DMS53 treated with DMSO at 0.1 percent for 48 hours (cell line): Measurements from ENCODE around the gene MYD88.
"Not testable (repeated sequence)": the region's sequence is repeated elsewhere in the genome, so short reads cannot be mapped to it uniquely, and the experiment has no call there.

Source experiments
- DNase-seq: peaks from one replicate; lab custom pipeline; 2025; ENCODE audit not compliant: unreplicated experiment; lab: John Stamatoyannopoulos, UW

MYD88 gene

GRCh38 chr3:38141173-38141951 is 2.9 kb downstream of the MYD88 start:
- DNase-seq, result no peak

DNA sequence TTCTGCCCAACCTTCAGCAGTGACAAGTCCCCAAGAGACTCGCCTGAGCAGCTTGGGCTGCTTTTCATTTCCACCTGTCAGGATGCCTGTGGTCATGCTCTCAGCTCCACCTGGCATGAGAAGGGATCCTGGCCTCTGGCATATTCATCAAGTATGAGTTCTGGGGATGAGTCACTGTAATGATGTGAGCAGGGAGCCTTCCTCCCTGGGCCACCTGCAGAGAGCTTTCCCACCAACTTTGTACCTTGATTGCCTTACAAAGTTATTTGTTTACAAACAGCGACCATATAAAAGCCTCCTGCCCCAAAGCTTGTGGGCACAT is 3.5 kb downstream of the MYD88 start:
- no peak for DNase-seq

DNA sequence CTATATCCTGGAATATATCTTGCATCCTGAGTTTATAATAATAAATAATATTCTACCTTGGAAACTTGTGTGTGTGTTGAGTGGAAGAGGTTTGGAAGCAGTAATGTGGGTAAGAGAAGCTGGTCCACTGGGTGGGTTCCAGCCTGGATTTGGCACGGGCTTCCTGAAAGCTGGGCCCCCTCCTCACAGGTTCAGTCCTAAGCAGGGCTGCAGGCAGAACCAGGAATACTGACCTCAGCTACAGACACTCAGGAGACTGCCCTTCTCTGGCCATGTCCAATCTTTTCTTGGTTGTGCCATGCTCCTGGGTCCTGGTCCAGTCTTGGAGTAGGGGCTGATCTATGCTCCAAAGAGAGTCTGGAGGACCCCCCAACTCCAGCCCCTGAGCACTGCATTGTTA is 4.5 kb downstream of the MYD88 start:
- no peak for DNase-seq

DNA sequence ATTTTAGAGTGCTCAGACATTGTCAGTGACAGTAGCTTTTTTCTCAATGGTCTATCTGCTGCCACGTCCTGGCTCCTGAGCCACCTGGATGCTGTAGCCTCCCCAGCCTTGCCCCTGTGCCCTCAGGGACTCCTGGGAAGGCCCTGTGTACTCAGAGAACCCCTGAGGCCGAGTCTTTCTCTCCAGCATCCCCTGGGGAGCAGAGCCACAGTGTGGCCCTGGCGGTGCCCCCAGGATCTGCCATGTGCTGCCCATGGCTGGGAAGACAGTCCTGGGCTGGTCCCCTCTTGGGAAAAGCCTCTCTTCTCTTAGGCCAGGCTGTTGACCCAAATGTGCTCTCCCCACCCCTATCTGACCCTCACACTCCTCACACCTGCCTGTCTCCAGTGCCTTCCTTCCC is 5.0 kb downstream of the MYD88 start:
- no peak for DNase-seq

DNA sequence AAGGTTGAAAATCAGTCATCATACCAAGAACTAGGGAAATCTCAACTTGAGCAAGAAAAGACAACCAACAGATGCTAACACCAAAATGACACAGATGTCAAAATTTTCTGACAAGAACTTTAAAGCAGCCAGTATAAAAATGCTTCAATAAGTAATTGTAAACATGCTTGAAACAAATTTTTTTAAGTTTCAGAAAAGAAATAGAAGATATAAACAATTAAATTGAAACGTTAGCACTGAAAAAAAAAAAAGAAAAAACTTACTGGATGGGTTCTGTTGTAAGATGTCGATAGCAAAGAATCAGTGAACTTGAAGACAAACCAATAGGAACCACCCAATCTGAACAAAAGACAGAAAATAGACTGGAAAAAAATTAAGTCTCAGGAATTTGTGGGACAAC is 8.0 kb downstream of the MYD88 start:
- no peak for DNase-seq

GRCh38 chr3:38147421-38147820 is 9.0 kb downstream of the MYD88 start:
- DNase-seq, result no peak

DNA sequence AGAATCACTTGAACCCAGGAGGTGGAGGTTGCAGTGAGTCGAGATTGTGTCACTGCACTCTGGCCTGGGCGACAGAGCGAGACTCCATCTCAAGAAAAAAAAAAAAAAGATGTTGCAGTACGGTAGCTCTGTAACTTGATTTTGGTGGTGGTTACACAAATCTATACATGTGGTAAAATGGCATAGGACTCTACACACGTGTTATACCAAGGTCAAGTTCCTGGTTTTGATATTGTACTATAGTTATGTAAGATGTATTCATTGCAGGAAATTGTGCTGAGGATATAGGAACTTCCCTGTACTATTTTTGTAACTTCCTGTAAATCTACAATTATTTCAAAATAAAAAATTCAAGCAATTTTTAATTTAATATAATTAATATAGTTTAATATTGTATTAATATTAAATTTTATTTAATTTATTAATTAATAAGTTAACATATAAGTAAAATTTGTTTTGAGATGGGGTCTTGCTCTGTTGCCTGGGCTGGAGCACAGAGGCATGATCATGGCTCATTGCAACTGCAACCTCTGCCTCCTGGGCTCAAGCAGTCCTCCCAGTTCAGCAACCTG is 9.9 kb downstream of the MYD88 start:
- no peak for DNase-seq

- DNase-seq, result no peak
Observed at GRCh38 chr3:38149708-38150107, 11.2 kb downstream of the MYD88 start.

GRCh38 chr3:38150780-38151528 is 12.5 kb downstream of the MYD88 start:
- DNase-seq, result no peak

- DNase-seq, result no peak
Observed at GRCh38 chr3:38151667-38152265, 13.3 kb downstream of the MYD88 start.

DNA sequence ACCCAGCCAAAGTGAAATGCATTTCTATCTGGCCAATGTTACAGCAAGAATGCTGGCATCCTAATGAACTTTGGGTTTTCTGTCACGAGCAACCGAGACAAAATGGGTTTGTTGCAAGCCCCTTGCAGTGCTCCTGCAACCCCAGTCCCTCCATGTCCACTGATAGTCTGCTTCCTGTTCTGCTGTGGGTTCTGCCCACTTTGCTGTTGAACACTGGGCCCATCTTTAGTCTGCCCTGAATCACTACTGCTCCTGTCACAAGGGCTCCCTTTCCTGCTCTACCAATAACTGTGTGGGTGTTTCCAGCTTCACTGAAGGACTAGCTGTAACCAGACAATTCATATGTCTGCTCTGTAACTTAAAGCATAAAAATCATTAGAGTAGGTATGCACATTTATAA is 14.1 kb downstream of the MYD88 start:
- no peak for DNase-seq

GRCh38 chr3:38153221-38153620 is 14.8 kb downstream of the MYD88 start:
- DNase-seq, result no peak

DNA sequence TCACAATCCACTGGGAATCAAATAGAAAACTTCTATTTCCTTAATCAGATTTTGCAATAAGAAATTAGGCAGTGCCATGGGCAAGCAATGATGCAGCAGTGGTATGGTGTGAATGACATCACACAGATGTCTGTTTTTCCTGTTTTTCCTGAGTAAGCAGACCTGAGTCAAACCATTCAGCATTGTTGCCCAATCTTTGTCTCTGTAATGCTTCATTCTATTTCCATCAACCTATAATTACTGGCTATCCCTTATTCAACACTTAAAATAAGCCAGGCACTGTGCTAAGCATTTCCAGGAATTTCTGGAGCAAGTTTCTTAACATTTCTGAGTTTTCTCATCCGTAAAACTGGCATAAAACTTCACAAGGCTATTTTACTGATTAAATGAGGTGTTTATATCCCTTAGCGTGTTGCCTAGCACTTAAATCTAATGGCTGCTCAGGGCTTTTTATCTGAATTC is 15.6 kb downstream of the MYD88 start:
- no peak for DNase-seq

DNA sequence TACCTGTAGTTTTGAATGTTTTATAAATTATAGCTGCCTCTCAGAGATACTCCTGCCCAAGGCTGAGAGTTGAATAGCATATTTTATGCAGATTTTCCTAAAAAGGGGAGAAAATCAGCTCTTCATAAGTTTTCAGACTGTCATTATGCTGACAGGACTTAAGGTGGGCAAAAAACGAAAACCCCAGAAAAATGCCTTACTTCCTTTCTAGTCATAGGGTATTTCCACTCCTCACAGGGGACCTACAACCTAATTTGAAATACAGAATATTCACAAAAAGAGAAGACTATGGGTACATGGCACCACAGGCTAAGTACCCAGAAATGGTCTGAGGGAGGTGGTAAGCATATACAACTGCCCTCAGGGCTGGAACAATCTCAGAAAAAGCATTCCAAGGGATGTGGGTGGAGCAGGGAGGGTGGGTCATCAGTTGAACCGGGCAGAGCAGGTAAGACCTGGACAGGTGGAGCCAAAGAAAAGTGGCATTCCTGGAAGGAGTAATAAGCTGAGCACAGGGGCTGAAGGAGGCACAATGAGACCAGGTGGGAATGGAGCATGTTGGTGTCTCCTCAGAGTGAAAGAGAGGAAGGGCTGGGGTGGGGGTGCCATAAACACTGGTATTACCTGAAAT is 16.3 kb downstream of the MYD88 start:
- DNase-seq, result no peak

DNA sequence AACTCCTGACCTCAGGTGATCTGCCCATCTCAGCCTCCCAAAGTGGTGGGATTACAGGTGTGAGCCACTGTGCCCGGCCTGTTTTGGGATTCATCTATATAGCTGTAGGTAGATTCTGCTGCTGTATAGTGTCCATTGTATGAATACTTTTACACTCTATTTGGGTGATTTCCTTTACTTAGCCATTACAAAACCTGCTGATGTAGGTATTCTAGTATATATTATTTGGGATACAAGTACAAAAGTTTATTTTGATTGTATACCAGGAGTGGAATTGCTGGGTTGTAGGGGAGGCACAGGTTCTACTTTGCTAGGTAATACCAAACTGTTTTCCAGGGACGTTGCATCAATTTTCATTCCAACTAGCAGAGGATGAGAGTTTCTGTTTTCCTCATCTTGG is 17.4 kb downstream of the MYD88 start:
- no peak for DNase-seq

DNA sequence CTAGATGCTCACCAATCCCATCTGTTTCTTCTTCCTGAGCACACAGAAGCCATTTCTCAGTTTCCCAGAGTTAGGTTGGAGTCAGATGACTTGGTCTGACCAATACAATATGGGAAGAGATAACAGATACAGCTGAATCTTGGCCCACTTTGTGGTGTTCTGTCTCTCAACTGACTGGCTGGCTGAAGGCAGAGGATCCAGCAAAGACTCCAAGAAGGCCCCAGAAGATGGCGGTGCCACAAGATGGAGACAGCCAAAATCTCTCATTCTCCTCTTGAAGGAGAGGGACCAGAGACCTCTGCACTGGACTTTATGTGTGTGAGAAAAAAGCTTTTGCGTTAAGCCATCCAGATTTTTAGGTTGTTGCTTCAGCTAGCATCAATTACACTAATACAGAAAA is 18.7 kb downstream of the MYD88 start:
- DNase-seq, result no peak

DNA sequence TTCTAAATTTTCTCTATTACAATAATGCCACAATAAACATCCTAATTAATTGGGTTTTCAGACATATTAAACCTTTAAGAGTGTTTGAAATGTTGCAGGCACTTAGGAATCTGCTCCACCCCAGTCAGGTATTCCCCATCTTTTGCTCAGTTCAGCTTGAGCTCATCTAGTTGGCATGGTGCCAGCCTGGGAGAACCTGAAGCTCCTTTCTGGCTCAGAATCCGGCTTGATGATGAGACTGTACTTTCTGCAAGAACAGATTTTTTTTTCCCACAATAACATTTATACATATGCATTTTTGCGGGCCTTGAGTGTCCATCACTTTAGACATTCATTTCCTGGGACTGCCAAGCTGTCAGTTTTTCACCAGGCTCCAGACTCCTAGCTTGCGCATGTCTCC is 19.1 kb downstream of the MYD88 start:
- no peak for DNase-seq

GRCh38 chr3:38158472-38158871 is 20.0 kb downstream of the MYD88 start:
- no peak for DNase-seq

DNA sequence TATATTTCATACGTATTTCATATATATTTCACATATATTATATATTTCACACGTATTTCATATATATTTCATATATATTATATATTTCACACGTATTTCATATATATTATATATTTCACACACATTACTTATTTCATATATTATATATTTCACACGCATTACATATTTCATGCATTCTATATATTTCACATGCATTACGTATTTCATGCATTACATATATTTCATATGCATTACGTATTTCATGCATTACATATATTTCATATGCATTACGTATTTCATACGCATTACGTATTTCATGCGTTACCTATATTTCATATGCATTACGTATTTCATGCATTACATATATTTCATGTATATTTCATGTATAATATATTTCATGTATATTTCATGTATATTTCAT is 22.2 kb downstream of the MYD88 start:
- not testable (repeated sequence) for DNase-seq

DNA sequence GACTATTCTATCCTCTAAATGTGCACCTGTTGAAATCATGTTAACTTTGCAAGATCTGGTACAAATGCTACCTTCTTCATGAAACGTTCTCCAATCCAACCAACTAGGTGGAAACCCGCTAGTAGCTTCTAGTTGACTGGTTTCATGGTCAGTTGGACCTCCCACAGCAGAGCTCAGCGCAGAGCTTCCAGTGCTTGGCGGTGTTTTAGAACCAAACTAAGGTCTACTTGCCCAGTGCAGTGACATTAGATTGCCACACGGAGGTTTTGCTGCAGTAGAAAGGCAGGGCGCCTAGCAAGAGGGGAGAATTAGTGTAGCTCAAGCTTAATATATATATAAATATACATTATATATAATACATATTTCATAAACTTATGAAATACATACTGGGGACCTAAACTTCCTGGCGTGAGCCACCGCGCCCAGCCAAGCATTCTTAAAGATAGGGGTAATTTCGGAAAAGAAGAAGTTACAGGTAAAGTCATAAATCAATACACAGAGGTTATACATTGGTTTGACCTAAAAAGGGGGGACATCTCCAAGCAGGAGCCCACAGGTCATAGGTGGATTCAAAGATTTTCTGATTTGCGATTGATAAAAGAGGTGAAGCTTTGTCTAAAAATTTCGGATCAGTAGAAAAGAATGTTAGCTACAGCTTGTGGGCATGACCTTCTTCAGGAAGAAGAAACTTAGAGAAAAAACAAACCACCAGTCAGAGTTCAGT is 24.8 kb downstream of the MYD88 start:
- DNase-seq, result no peak
